ENCODE results near the gene CTTNBP2NL. TPM values are rescaled to one million over a fixed set of nuclear protein-coding genes. Genes with fewer than 3 reads are reported as not detected.

CTTNBP2NL gene
- total RNA-seq, 2 experiments from 2014 or later = 0.54 to 1.5 TPM

- Mint-ChIP-seq H3K4me3 (no peak overlapping the region), H3K36me3 (no peaks in the 10 kb centered on the region), H3K27ac (no peak overlapping the region), H3K27me3 (peaks cover 34% of the 10 kb centered on the region), H3K4me1 (peaks cover 4% of the 10 kb centered on the region), H3K9me3 (no peaks in the 10 kb centered on the region)
- DNase-seq = no peak
Measured at GRCh38 chr1:112509660-112510178, 113.7 kb downstream of the CTTNBP2NL start.

- H3K4me3 Mint-ChIP-seq = no peak overlapping the region
- H3K9me3 Mint-ChIP-seq = no peaks in the 10 kb centered on the region
- H3K27me3 Mint-ChIP-seq = peaks cover 32% of the 10 kb centered on the region
- H3K27ac Mint-ChIP-seq = no peak overlapping the region
- no peak for DNase-seq
- peaks cover 4% of the 10 kb centered on the region for H3K4me1 Mint-ChIP-seq
- no peaks in the 10 kb centered on the region for H3K36me3 Mint-ChIP-seq
Measured at GRCh38 chr1:112510340-112510739, 114.3 kb downstream of the CTTNBP2NL start.

Other genes starting within 250 kb of the CTTNBP2NL start
- gene WNT2B, start 112.8 kb downstream of the CTTNBP2NL start, total RNA-seq = not detected
- gene ST7L, start 222.9 kb downstream of the CTTNBP2NL start, total RNA-seq = 10 to 100 TPM; 11.4 to 12.7 TPM
- gene CAPZA1, start 223.6 kb downstream of the CTTNBP2NL start, total RNA-seq = 100 to 1,000 TPM; 243 to 245 TPM